Hepatocyte (in vitro differentiated cells): ENCODE results near the gene PIAS1. TPM values are rescaled to one million over a fixed set of nuclear protein-coding genes. Genes with fewer than 3 reads are reported as not detected.
A peak's percentile ranks its signal among the peaks of the same experiment; 100 is the strongest.

ENCODE experiments used
- DNase-seq: peaks from one replicate; pipeline ENCODE4 v3.0.0-alpha.2; 2016; ENCODE audit warnings: low spot score
- H2AFZ ChIP-seq: fragments of 200-600 bp; sonication (generic); 2 replicates; pipeline ENCODE4 v1.6.0; 2016; ENCODE audit warnings: antibody characterized with exemption, mild to moderate bottlenecking
- H3K27ac ChIP-seq: fragments of 200-600 bp; sonication (generic); 2 replicates; pipeline ENCODE4 v1.5.1; 2016; ENCODE audit warnings: mild to moderate bottlenecking
- H3K27me3 ChIP-seq: fragments of 200-600 bp; sonication (generic); 2 replicates; pipeline ENCODE4 v1.6.1; 2016
- H3K36me3 ChIP-seq: fragments of 200-600 bp; sonication (generic); replicated peaks from 2 replicates; pipeline ENCODE4 v1.5.1; 2016; ENCODE audit warnings: low read depth; ENCODE audit not compliant: insufficient read depth
- H3K4me1 ChIP-seq: fragments of 200-600 bp; sonication (generic); 2 replicates; pipeline ENCODE4 v1.5.1; 2016; ENCODE audit warnings: mild to moderate bottlenecking, moderate library complexity; ENCODE audit not compliant: insufficient read depth
- H3K4me2 ChIP-seq: fragments of 200-600 bp; sonication (generic); 2 replicates; pipeline ENCODE4 v1.6.0; 2016
- H3K4me3 ChIP-seq: fragments of 200-600 bp; sonication (generic); 2 replicates; pipeline ENCODE4 v1.5.1; 2016; ENCODE audit warnings: mild to moderate bottlenecking
- H3K79me2 ChIP-seq: fragments of 200-600 bp; sonication (generic); 2 replicates; pipeline ENCODE4 v1.6.0; 2017; ENCODE audit warnings: mild to moderate bottlenecking
- H3K9me2 ChIP-seq: fragments of 200-600 bp; sonication (generic); replicated peaks from 2 replicates; pipeline ENCODE4 v1.6.0; 2017; ENCODE audit warnings: mild to moderate bottlenecking; ENCODE audit not compliant: insufficient read depth
- H3K9me3 ChIP-seq: fragments of 200-600 bp; sonication (generic); 2 replicates; pipeline ENCODE4 v1.5.1; 2016; ENCODE audit warnings: low read depth, mild to moderate bottlenecking
- H4K20me1 ChIP-seq: fragments of 200-600 bp; sonication (generic); 2 replicates; pipeline ENCODE4 v1.6.0; 2016; ENCODE audit warnings: mild to moderate bottlenecking; ENCODE audit not compliant: insufficient read depth, poor library complexity, severe bottlenecking
- CTCF ChIP-seq: fragments of 200-600 bp; sonication (generic); IDR thresholded peaks from 2 replicates; pipeline ENCODE4 v1.5.1; 2016; ENCODE audit warnings: antibody characterized with exemption, mild to moderate bottlenecking; ENCODE audit not compliant: poor library complexity
- EZH2 ChIP-seq: fragments of 200-600 bp; sonication (generic); IDR thresholded peaks from 2 replicates; pipeline ENCODE4 v1.6.1; 2016; ENCODE audit warnings: antibody characterized with exemption, mild to moderate bottlenecking, borderline replicate concordance
- EZH2phosphoT487 ChIP-seq: fragments of 200-600 bp; sonication (generic); IDR thresholded peaks from one replicate; pipeline ENCODE4 v1.6.1; 2018; ENCODE audit warnings: antibody characterized with exemption, mild to moderate bottlenecking, low read depth, moderate library complexity; ENCODE audit not compliant: unreplicated experiment, severe bottlenecking
- WGBS: methylation state at CpG from one replicate; pipeline ENCODE4 v1.1.6; 2016; ENCODE audit warnings: low lambda C conversion rate; ENCODE audit errors: missing lambda C conversion rate; 5-methylcytosine and 5-hydroxymethylcytosine counted together
- polyA plus RNA-seq: library from polyadenylated mRNA; unstranded; fragments of >200 nt; fragmentation: Nextera tagmentation; extraction: Ambion mirVana; gene quantifications from 2 replicates; pipeline ENCODE4 v1.2.1, GENCODE V29; 2016
- total RNA-seq: library from RNA; depleted of rRNA; stranded (reverse); fragments of >200 nt; gene quantifications from 2 replicates; pipeline ENCODE4 v1.2.3, GENCODE V29; 2014

PIAS1 gene
- total and polyA plus RNA-seq, 2 experiments from 2014 or later, result 22.6 to 45.4 TPM

- peak overlapping the region; percentile 45 for H3K4me2 ChIP-seq
- H4K20me1 ChIP-seq, result no peaks in the 10 kb centered on the region
- no peaks in the 10 kb centered on the region for H3K9me3 ChIP-seq
- peaks cover 9% of the 10 kb centered on the region for H3K4me1 ChIP-seq
- H3K27me3 ChIP-seq, result no peaks in the 10 kb centered on the region
- H3K9me2 ChIP-seq, result no peaks in the 10 kb centered on the region
- DNase-seq, result peak; percentile 51
- no peak overlapping the region for H3K4me3 ChIP-seq
- TF ChIP-seq EZH2, result no peak
- TF ChIP-seq CTCF, result no peak
- TF ChIP-seq EZH2phosphoT487, result no peak
- H3K79me2 ChIP-seq, result peaks cover 4% of the 10 kb centered on the region
- no peak overlapping the region for H2AFZ ChIP-seq
- WGBS, result 62% methylated on average over 9 of the region's 9 CpGs
- peaks cover 3% of the 10 kb centered on the region for H3K36me3 ChIP-seq
- H3K27ac ChIP-seq, result peak overlapping the region; percentile 56
Measured at GRCh38 chr15:68187559-68187958, 133.4 kb downstream of the PIAS1 start.

- Histone ChIP-seq H3K27me3 (no peaks in the 10 kb centered on the region), H4K20me1 (no peaks in the 10 kb centered on the region), H3K9me2 (no peaks in the 10 kb centered on the region), H3K9me3 (no peaks in the 10 kb centered on the region), H3K4me2 (no peak overlapping the region), H3K4me1 (peaks cover 9% of the 10 kb centered on the region), H2AFZ (no peak overlapping the region), H3K79me2 (peaks cover 4% of the 10 kb centered on the region), H3K4me3 (no peak overlapping the region), H3K27ac (peak overlapping the region; percentile 56), H3K36me3 (peaks cover 3% of the 10 kb centered on the region)
- no peak for DNase-seq
- no peak for TF ChIP-seq EZH2phosphoT487
- peak; percentile 16 for TF ChIP-seq EZH2
- no peak for TF ChIP-seq CTCF
- 90% methylated on average over 2 of the region's 2 CpGs for WGBS
Measured at GRCh38 chr15:68188647-68189046, 134.5 kb downstream of the PIAS1 start.

- no peak overlapping the region for H3K4me3 ChIP-seq
- no peaks in the 10 kb centered on the region for H4K20me1 ChIP-seq
- H3K36me3 ChIP-seq, result peaks cover 3% of the 10 kb centered on the region
- peak overlapping the region; percentile 50 for H3K27ac ChIP-seq
- 95% methylated on average over 4 of the region's 4 CpGs for WGBS
- DNase-seq, result no peak
- no peak overlapping the region for H2AFZ ChIP-seq
- H3K79me2 ChIP-seq, result peaks cover 4% of the 10 kb centered on the region
- H3K27me3 ChIP-seq, result no peaks in the 10 kb centered on the region
- no peak overlapping the region for H3K4me2 ChIP-seq
- TF ChIP-seq EZH2 (no peak), EZH2phosphoT487 (no peak), CTCF (no peak)
- peaks cover 9% of the 10 kb centered on the region for H3K4me1 ChIP-seq
- no peaks in the 10 kb centered on the region for H3K9me2 ChIP-seq
- H3K9me3 ChIP-seq, result no peaks in the 10 kb centered on the region
Measured at GRCh38 chr15:68190048-68190447, 135.9 kb downstream of the PIAS1 start.

GRCh38 chr15:68191555-68191954 is 137.4 kb downstream of the PIAS1 start:
- Histone ChIP-seq H3K79me2 (peaks cover 4% of the 10 kb centered on the region), H3K9me2 (no peaks in the 10 kb centered on the region), H3K27ac (peak overlapping the region; percentile 57), H3K4me2 (no peak overlapping the region), H2AFZ (no peak overlapping the region), H3K27me3 (no peaks in the 10 kb centered on the region), H3K4me3 (no peak overlapping the region), H3K36me3 (no peaks in the 10 kb centered on the region), H3K4me1 (peaks cover 9% of the 10 kb centered on the region), H3K9me3 (no peaks in the 10 kb centered on the region), H4K20me1 (no peaks in the 10 kb centered on the region)
- DNase-seq, result no peak
- WGBS, result 39% methylated on average over 3 of the region's 3 CpGs
- TF ChIP-seq CTCF (no peak), EZH2phosphoT487 (no peak), EZH2 (no peak)
